GM19035 (cell line): ENCODE data around the gene CTAGE4.
"Not testable (repeated sequence)": the region's sequence is repeated elsewhere in the genome, so short reads cannot be mapped to it uniquely, and the experiment has no call there.

Experiments
- ATAC-seq: cut with Tn5 transposase; IDR thresholded peaks from one replicate; pipeline ENCODE4 v1.9.1; 2021; ENCODE audit not compliant: unreplicated experiment

Gene CTAGE4

GRCh38 chr7:144183166-144183565 lies at the start of gene CTAGE4:
TSS of gene CTAGE4 (plus strand) at chr7:144183466. CDS start at chr7:144183504, 38 bp downstream.
- ATAC-seq, result not testable (repeated sequence)

GRCh38 chr7:144134116-144134515 lies 49.1 kb upstream of the CTAGE4 start:
- no peak for ATAC-seq

GRCh38 chr7:144137501-144137900 lies 45.8 kb upstream of the CTAGE4 start:
- ATAC-seq, result no peak

GRCh38 chr7:144142187-144142586 lies 41.1 kb upstream of the CTAGE4 start:
- ATAC-seq, result no peak

GRCh38 chr7:144144426-144144825 lies 38.8 kb upstream of the CTAGE4 start:
- no peak for ATAC-seq

- ATAC-seq, result no peak
Observed at GRCh38 chr7:144148224-144148827, 34.9 kb upstream of the CTAGE4 start.

GRCh38 chr7:144158861-144159260 lies 24.4 kb upstream of the CTAGE4 start:
- ATAC-seq, result no peak

GRCh38 chr7:144164784-144165183 lies 18.5 kb upstream of the CTAGE4 start:
- ATAC-seq, result no peak

- ATAC-seq, result not testable (repeated sequence)
Observed at GRCh38 chr7:144171594-144172350, 11.5 kb upstream of the CTAGE4 start.

GRCh38 chr7:144174613-144175012 lies 8.7 kb upstream of the CTAGE4 start:
- ATAC-seq, result no peak

GRCh38 chr7:144178380-144179164 lies 4.7 kb upstream of the CTAGE4 start:
- ATAC-seq, result peak; percentile 99

- ATAC-seq, result peak; percentile 41
Observed at GRCh38 chr7:144179165-144179479, 4.1 kb upstream of the CTAGE4 start.

- not testable (repeated sequence) for ATAC-seq
Observed at GRCh38 chr7:144187848-144188247, 4.6 kb downstream of the CTAGE4 start.

- ATAC-seq, result not testable (repeated sequence)
Observed at GRCh38 chr7:144188578-144189171, 5.4 kb downstream of the CTAGE4 start.

GRCh38 chr7:144193782-144194181 lies 10.5 kb downstream of the CTAGE4 start:
- not testable (repeated sequence) for ATAC-seq

- ATAC-seq, result not testable (repeated sequence)
Observed at GRCh38 chr7:144194453-144194852, 11.2 kb downstream of the CTAGE4 start.

GRCh38 chr7:144195212-144195872 lies 12.1 kb downstream of the CTAGE4 start, which contains the start of gene ARHGEF35:
TSS of gene ARHGEF35 (minus strand) at chr7:144195833. CDS start at chr7:144188383, 7,450 bp downstream.
- peak; percentile 69 for ATAC-seq

GRCh38 chr7:144198934-144199333 lies 15.7 kb downstream of the CTAGE4 start:
- ATAC-seq, result not testable (repeated sequence)

GRCh38 chr7:144201978-144202377 lies 18.7 kb downstream of the CTAGE4 start:
- not testable (repeated sequence) for ATAC-seq

GRCh38 chr7:144203086-144203485 lies 19.8 kb downstream of the CTAGE4 start:
- ATAC-seq, result not testable (repeated sequence)

GRCh38 chr7:144205306-144205705 lies 22.0 kb downstream of the CTAGE4 start:
- not testable (repeated sequence) for ATAC-seq
